Measurements from ENCODE around the gene PACS1. TPM values are rescaled to one million over a fixed set of nuclear protein-coding genes. Genes with fewer than 3 reads are reported as not detected.

PACS1 gene
- total RNA-seq, 1 experiment from 2014 or later, result 41.1 TPM

GRCh38 chr11:66082946-66083698 lies 13.1 kb downstream of the PACS1 start:
- Histone ChIP-seq H3K4me2 (ENCODE audit: low read length) (no peak overlapping the region), H3K36me3 (ENCODE audit: control insufficient read depth in 1 of 2, insufficient read depth in 2 of 2, low read length in 2 of 2) (no peaks in the 10 kb centered on the region), H3K9ac (ENCODE audit: low read length) (no peak overlapping the region), H3K79me2 (ENCODE audit: insufficient read depth, low read length) (peaks cover 36% of the 10 kb centered on the region), H3K9me3 (ENCODE audit: control insufficient read depth in 1 of 2, insufficient read depth in 1 of 2, low read depth in 1 of 2, low read length in 2 of 2) (no peaks in the 10 kb centered on the region), H3K27me3 (ENCODE audit: insufficient read depth, low read length) (no peaks in the 10 kb centered on the region), H3K27ac (ENCODE audit: low read depth, low read length) (no peak overlapping the region), H3K9me2 (ENCODE audit: insufficient read depth) (no peaks in the 10 kb centered on the region), H3K4me1 (ENCODE audit: control insufficient read depth in 1 of 2, insufficient read depth in 2 of 2, low read length in 2 of 2) (peaks cover 46% of the 10 kb centered on the region in 2 experiments), H4K20me1 (ENCODE audit: insufficient read depth) (no peaks in the 10 kb centered on the region), H2AFZ (ENCODE audit: low read depth, low read length, poor library complexity, severe bottlenecking) (no peak overlapping the region), H3K4me3 (replicated peaks in 1 of 2; ENCODE audit: low read depth in 1 of 2, low read length in 2 of 2) (no peak overlapping the region)
- intact Hi-C loops (cut with micrococcal nuclease), result no loop called here
- BruUV-seq (replicated peaks), result no TSS peak
- ATAC-seq (no peak), DNase-seq (ENCODE audit: low read depth, low spot score) (no peak)
- ChIA-PET POLR2A (no interaction called here), RAD21 (ENCODE audit: low non-redundant PET in 1 of 2, low total read pairs in 2 of 2, uncharacterized antibody in 2 of 2, unreplicated experiment in 2 of 2) (no interaction called here), CTCF (no interaction called here)
- TF ChIP-seq POLR2AphosphoS5 (IDR thresholded peaks at IDR 0.05; ENCODE audit: low read depth, low read length) (no peak), FOSL1 (IDR thresholded peaks at IDR 0.05; ENCODE audit: low read depth) (no peak), SP1 (IDR thresholded peaks at IDR 0.05; ENCODE audit: low read depth) (no peak), RAD21 (IDR thresholded peaks at IDR 0.05; ENCODE audit: low read depth) (no peak), ZFX (IDR thresholded peaks at IDR 0.05) (no peak), EZH2 (IDR thresholded peaks at IDR 0.05) (no peak)

- Histone ChIP-seq H2AFZ (ENCODE audit: low read depth, low read length, poor library complexity, severe bottlenecking) (no peak overlapping the region), H3K4me3 (replicated peaks in 1 of 2; ENCODE audit: low read depth in 1 of 2, low read length in 2 of 2) (no peak overlapping the region), H3K9ac (ENCODE audit: low read length) (no peak overlapping the region), H3K4me1 (ENCODE audit: control insufficient read depth in 1 of 2, insufficient read depth in 2 of 2, low read length in 2 of 2) (peaks cover 40 to 46% of the 10 kb centered on the region in 2 experiments), H3K27me3 (ENCODE audit: insufficient read depth, low read length) (no peaks in the 10 kb centered on the region), H3K36me3 (ENCODE audit: control insufficient read depth in 1 of 2, insufficient read depth in 2 of 2, low read length in 2 of 2) (no peaks in the 10 kb centered on the region), H3K4me2 (ENCODE audit: low read length) (no peak overlapping the region), H4K20me1 (ENCODE audit: insufficient read depth) (no peaks in the 10 kb centered on the region), H3K9me2 (ENCODE audit: insufficient read depth) (no peaks in the 10 kb centered on the region), H3K27ac (ENCODE audit: low read depth, low read length) (no peak overlapping the region), H3K79me2 (ENCODE audit: insufficient read depth, low read length) (peaks cover 36% of the 10 kb centered on the region), H3K9me3 (ENCODE audit: control insufficient read depth in 1 of 2, insufficient read depth in 1 of 2, low read depth in 1 of 2, low read length in 2 of 2) (no peaks in the 10 kb centered on the region)
- ChIA-PET RAD21 (ENCODE audit: low non-redundant PET in 1 of 2, low total read pairs in 2 of 2, uncharacterized antibody in 2 of 2, unreplicated experiment in 2 of 2) (no interaction called here), POLR2A (no interaction called here), CTCF (no interaction called here)
- no peak for DNase-seq (ENCODE audit: low read depth, low spot score)
- no peak for ATAC-seq
- BruUV-seq (replicated peaks), result no TSS peak
- intact Hi-C loops (cut with micrococcal nuclease), result no loop called here
- no peak for TF ChIP-seq ZBTB33 (IDR thresholded peaks at IDR 0.05; ENCODE audit: extremely low read depth, insufficient replicate concordance, low read length)
- no peak for TF ChIP-seq FOSL1 (IDR thresholded peaks at IDR 0.05; ENCODE audit: low read depth)
- TF ChIP-seq CEBPB (IDR thresholded peaks at IDR 0.05; ENCODE audit: low read depth), result no peak
- TF ChIP-seq ZNF274 (IDR thresholded peaks at IDR 0.05; ENCODE audit: low read depth, low read length), result no peak
Measured at GRCh38 chr11:66083767-66084166, 13.7 kb downstream of the PACS1 start.

All from HCT116 (cell line).